A673 (cell line): ENCODE results near the gene FCN3. TPM values are rescaled to one million over a fixed set of nuclear protein-coding genes. Genes with fewer than 3 reads are reported as not detected.
"Not testable (repeated sequence)": the region's sequence is repeated elsewhere in the genome, so short reads cannot be mapped to it uniquely, and the experiment has no call there.

Source experiments
- BruUV-seq: library from RNA; stranded (reverse); fragments of 400-500 nt; replicated peaks from 2 replicates; lab custom pipeline; 2021; lab: Mats Ljungman, UMichigan
- CTCF ChIA-PET: fragments of 300-600 bp; sonication (Branson Sonifier 250); formaldehyde crosslinking; loops from one replicate; lab custom pipeline; 2022; ENCODE audit warnings: antibody characterized with exemption; lab: Charles Lee
- POLR2A ChIA-PET: fragments of 300-600 bp; sonication (Branson Sonifier 250); formaldehyde crosslinking; loops from one replicate; lab custom pipeline; 2022; ENCODE audit warnings: antibody characterized with exemption; ENCODE audit not compliant: low non-redundant PET; lab: Charles Lee
- DNase-seq: peaks from one replicate; pipeline ENCODE4 v3.0.0-alpha.2; 2015; ENCODE audit warnings: low spot score
- H3K27ac ChIP-seq: fragments of 200-600 bp; sonication (generic); 2 replicates; pipeline ENCODE4 v1.5.1; 2016; ENCODE audit warnings: mixed run types, low read depth, mild to moderate bottlenecking, mixed read lengths, antibody characterized with exemption, low read length; ENCODE audit not compliant: poor library complexity, severe bottlenecking
- H3K27me3 ChIP-seq: fragments of 200-600 bp; sonication (generic); replicated peaks from 2 replicates; pipeline ENCODE4 v1.6.1; 2017; ENCODE audit warnings: mixed run types, low read depth, mild to moderate bottlenecking, mixed read lengths, antibody characterized with exemption, low read length; ENCODE audit not compliant: insufficient read depth, poor library complexity
- H3K36me3 ChIP-seq: fragments of 200-600 bp; sonication (generic); 2 replicates; pipeline ENCODE4 v1.6.1; 2016; ENCODE audit warnings: mixed run types, mild to moderate bottlenecking, mixed read lengths, antibody characterized with exemption, low read length; ENCODE audit not compliant: insufficient read depth, poor library complexity, severe bottlenecking
- H3K4me1 ChIP-seq: fragments of 200-600 bp; sonication (generic); 2 replicates; pipeline ENCODE4 v1.6.1; 2017; ENCODE audit warnings: mixed run types, mild to moderate bottlenecking, mixed read lengths, antibody characterized with exemption, low read length; ENCODE audit not compliant: insufficient read depth, poor library complexity, severe bottlenecking
- H3K4me3 ChIP-seq: fragments of 200-600 bp; sonication (generic); 2 replicates; pipeline ENCODE4 v1.5.1; 2016; ENCODE audit warnings: low read depth, mixed run types, mild to moderate bottlenecking, mixed read lengths, low read length; ENCODE audit not compliant: poor library complexity, severe bottlenecking
- H3K9me3 ChIP-seq: fragments of 200-600 bp; sonication (generic); 2 replicates; pipeline ENCODE4 v1.6.1; 2016; ENCODE audit warnings: mixed run types, low read depth, mild to moderate bottlenecking, mixed read lengths, antibody characterized with exemption, low read length; ENCODE audit not compliant: poor library complexity, severe bottlenecking
- EZH2 ChIP-seq: fragments of 200-600 bp; sonication (generic); IDR thresholded peaks from 2 replicates; pipeline ENCODE4 v1.6.1; 2017; ENCODE audit warnings: borderline replicate concordance, low read depth, mild to moderate bottlenecking, mixed read lengths, antibody characterized with exemption, low read length; ENCODE audit not compliant: poor library complexity, severe bottlenecking
- intact Hi-C: fragments of 100-400 bp; cut with micrococcal nuclease; formaldehyde crosslinking; loops from one replicate; pipeline ENCODE4 v1.10.0; 2022; ENCODE audit not compliant: unreplicated experiment
- total RNA-seq: library from RNA; stranded (reverse); gene quantifications from 2 replicates; pipeline ENCODE4 v1.2.3, GENCODE V29; 2021
- TF ChIP-seq, protein P1 (sequence below): fragments of 300-800, 200-600 bp; sonication (generic); conservative IDR thresholded peaks from 2 replicates; pipeline ENCODE4 v1.5.1; 2017; ENCODE audit warnings: low read depth, mild to moderate bottlenecking, antibody characterized with exemption, low read length, moderate library complexity, mixed read lengths

Gene FCN3
- total RNA-seq, 1 experiment from 2014 or later, result not detected

DNA sequence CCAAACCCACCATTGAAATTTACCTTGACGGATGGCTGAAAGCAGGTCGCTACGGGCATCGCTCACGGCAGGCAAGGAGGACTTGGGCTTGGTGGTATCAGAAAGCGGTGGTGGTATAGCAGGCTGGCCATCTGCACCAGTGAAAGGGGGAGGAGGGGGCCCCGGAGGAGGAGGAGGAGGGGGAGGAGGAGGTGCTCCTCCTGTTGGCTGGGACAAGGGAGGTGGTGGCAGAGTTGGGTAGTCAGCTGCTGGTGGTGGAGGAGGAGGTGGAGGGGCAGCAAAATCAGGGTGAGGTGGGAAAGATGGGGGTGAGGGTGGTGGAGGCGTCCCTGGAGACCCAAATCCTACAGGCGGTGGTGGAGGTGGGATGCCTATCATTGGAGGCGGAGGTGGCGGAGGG is 35.0 kb upstream of the FCN3 start:
- no peak overlapping the region for H3K27ac ChIP-seq
- POLR2A ChIA-PET, result no interaction called here
- H3K4me3 ChIP-seq, result no peak overlapping the region
- intact Hi-C loops, result no loop called here
- peaks cover 67% of the 10 kb centered on the region for H3K36me3 ChIP-seq
- H3K27me3 ChIP-seq, result no peaks in the 10 kb centered on the region
- no TSS peak for BruUV-seq
- TF ChIP-seq, protein P1, sequence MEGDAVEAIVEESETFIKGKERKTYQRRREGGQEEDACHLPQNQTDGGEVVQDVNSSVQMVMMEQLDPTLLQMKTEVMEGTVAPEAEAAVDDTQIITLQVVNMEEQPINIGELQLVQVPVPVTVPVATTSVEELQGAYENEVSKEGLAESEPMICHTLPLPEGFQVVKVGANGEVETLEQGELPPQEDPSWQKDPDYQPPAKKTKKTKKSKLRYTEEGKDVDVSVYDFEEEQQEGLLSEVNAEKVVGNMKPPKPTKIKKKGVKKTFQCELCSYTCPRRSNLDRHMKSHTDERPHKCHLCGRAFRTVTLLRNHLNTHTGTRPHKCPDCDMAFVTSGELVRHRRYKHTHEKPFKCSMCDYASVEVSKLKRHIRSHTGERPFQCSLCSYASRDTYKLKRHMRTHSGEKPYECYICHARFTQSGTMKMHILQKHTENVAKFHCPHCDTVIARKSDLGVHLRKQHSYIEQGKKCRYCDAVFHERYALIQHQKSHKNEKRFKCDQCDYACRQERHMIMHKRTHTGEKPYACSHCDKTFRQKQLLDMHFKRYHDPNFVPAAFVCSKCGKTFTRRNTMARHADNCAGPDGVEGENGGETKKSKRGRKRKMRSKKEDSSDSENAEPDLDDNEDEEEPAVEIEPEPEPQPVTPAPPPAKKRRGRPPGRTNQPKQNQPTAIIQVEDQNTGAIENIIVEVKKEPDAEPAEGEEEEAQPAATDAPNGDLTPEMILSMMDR, result no peak
- no peak for TF ChIP-seq EZH2
- H3K4me1 ChIP-seq, result no peaks in the 10 kb centered on the region
- CTCF ChIA-PET, result no interaction called here
- H3K9me3 ChIP-seq, result no peaks in the 10 kb centered on the region
- no peak for DNase-seq

- no peak for DNase-seq
These were observed 33.5 kb upstream of the FCN3 start for GRCh38 chr1:27408151-27408550.

GRCh38 chr1:27406791-27407190 is 32.2 kb upstream of the FCN3 start:
- peaks cover 38% of the 10 kb centered on the region for H3K36me3 ChIP-seq
- POLR2A ChIA-PET, DNase-seq, H3K9me3 ChIP-seq, H3K27ac ChIP-seq, CTCF ChIA-PET, H3K4me3 ChIP-seq, H3K27me3 ChIP-seq, H3K4me1 ChIP-seq, intact Hi-C loops, BruUV-seq: not testable (repeated sequence)

More at GRCh38 chr1:27408151-27408550, 33.5 kb upstream of the FCN3 start:
- Histone ChIP-seq H3K4me1 (no peaks in the 10 kb centered on the region), H3K27me3 (no peaks in the 10 kb centered on the region), H3K9me3 (no peaks in the 10 kb centered on the region), H3K36me3 (peaks cover 52% of the 10 kb centered on the region), H3K27ac (no peak overlapping the region), H3K4me3 (no peak overlapping the region)
- BruUV-seq, result no TSS peak
- POLR2A ChIA-PET, result no interaction called here
- intact Hi-C loops, result no loop called here
- CTCF ChIA-PET, result no interaction called here
- TF ChIP-seq, protein P1, result no peak
- TF ChIP-seq EZH2, result no peak

- DNase-seq, result no peak
- no peaks in the 10 kb centered on the region for H3K27me3 ChIP-seq
- no peak overlapping the region for H3K27ac ChIP-seq
- no peak for TF ChIP-seq EZH2
- TF ChIP-seq, protein P1, result no peak
- CTCF ChIA-PET, result no interaction called here
- intact Hi-C loops, result no loop called here
- H3K36me3 ChIP-seq, result peaks cover 34% of the 10 kb centered on the region
- POLR2A ChIA-PET, result no interaction called here
- no peaks in the 10 kb centered on the region for H3K9me3 ChIP-seq
- no peak overlapping the region for H3K4me3 ChIP-seq
- BruUV-seq, result no TSS peak
- no peaks in the 10 kb centered on the region for H3K4me1 ChIP-seq
These were observed 31.7 kb upstream of the FCN3 start for GRCh38 chr1:27406362-27406680.

- H3K27ac ChIP-seq, H3K27me3 ChIP-seq, BruUV-seq, H3K9me3 ChIP-seq, DNase-seq, H3K4me3 ChIP-seq, CTCF ChIA-PET, H3K4me1 ChIP-seq, POLR2A ChIA-PET, intact Hi-C loops: not testable (repeated sequence)
- peaks cover 29% of the 10 kb centered on the region for H3K36me3 ChIP-seq
These were observed 31.2 kb upstream of the FCN3 start for GRCh38 chr1:27405598-27406361.
